HCT116 (cell line): Measurements from ENCODE around the gene SUV39H1. TPM values are rescaled to one million over a fixed set of nuclear protein-coding genes. Genes with fewer than 3 reads are reported as not detected.
"Not testable (repeated sequence)": the region's sequence is repeated elsewhere in the genome, so short reads cannot be mapped to it uniquely, and the experiment has no call there.

ENCODE experiments used
- ATAC-seq: fragments of 200-7000 bp; cut with Tn5 transposase; 2 replicates; pipeline ENCODE4 v1.9.1; 2020; ENCODE audit warnings: mild to moderate bottlenecking, moderate library complexity
- BruUV-seq: library from RNA; stranded (reverse); fragments of 400-500 nt; replicated peaks from 2 replicates; lab custom pipeline; 2021; lab: Mats Ljungman, UMichigan
- CTCF ChIA-PET: fragments of 300-600 bp; sonication (Branson Sonifier 250); formaldehyde crosslinking; loops from one replicate; lab custom pipeline; 2021; ENCODE audit warnings: antibody characterized with exemption; lab: Charles Lee
- POLR2A ChIA-PET: fragments of 300-600, 350-600 bp; sonication (Branson Sonifier 250); formaldehyde crosslinking; loops from one replicate; lab custom pipeline; 2021; ENCODE audit warnings: antibody characterized with exemption; lab: Charles Lee
- RAD21 ChIA-PET, 2 experiments: fragments of 300-600 bp; sonication (Branson Sonifier 250); formaldehyde crosslinking; loops; one replicate each; lab custom pipeline; 2023; ENCODE audit warnings: low total read pairs in 2 of 2; ENCODE audit not compliant: uncharacterized antibody in 2 of 2, unreplicated experiment in 2 of 2, low non-redundant PET in 1 of 2; lab: Charles Lee
- DNase-seq: peaks from one replicate; pipeline ENCODE4 v3.0.0-alpha.2; 2010; ENCODE audit warnings: low read depth, low spot score
- H2AFZ ChIP-seq: fragments of 200-600 bp; shearing (Covaris generic), sonication (generic); 2 replicates; pipeline ENCODE4 v1.6.1; 2017; ENCODE audit warnings: low read depth, mixed run types, mixed read lengths, antibody characterized with exemption, low read length; ENCODE audit not compliant: poor library complexity, severe bottlenecking
- H3K27ac ChIP-seq: 2 replicates; pipeline ENCODE4 v1.5.1; 2012; ENCODE audit warnings: low read depth, low read length
- H3K27me3 ChIP-seq: fragments of 200-600 bp; sonication (generic); 2 replicates; pipeline ENCODE4 v1.6.1; 2016; ENCODE audit warnings: mixed run types, low read length, mixed read lengths; ENCODE audit not compliant: insufficient read depth
- H3K36me3 ChIP-seq, 2 experiments: fragments of 200-500 bp in 1 of 2; fragments of 200-600 bp in 1 of 2; sonication (Bioruptor generic) in 1 of 2; sonication (generic) in 1 of 2; 2 replicates each; pipeline versions ENCODE4 v1.5.1 to v1.6.1; 2014 to 2016; ENCODE audit warnings: low read length in 2 of 2, inconsistent platforms in 1 of 2, mixed read lengths in 1 of 2, mixed run types in 1 of 2; ENCODE audit not compliant: insufficient read depth in 2 of 2, control insufficient read depth in 1 of 2
- H3K4me1 ChIP-seq, 2 experiments: fragments of 200-600 bp in 1 of 2; sonication (generic) in 1 of 2; 2 replicates each; pipeline versions ENCODE4 v1.5.1 to v1.6.1; 2012 to 2017; ENCODE audit warnings: low read length in 2 of 2, inconsistent platforms in 1 of 2, mild to moderate bottlenecking in 1 of 2, mixed read lengths in 1 of 2, mixed run types in 1 of 2, moderate library complexity in 1 of 2; ENCODE audit not compliant: insufficient read depth in 2 of 2, control insufficient read depth in 1 of 2
- H3K4me2 ChIP-seq: fragments of 200-600 bp; sonication (generic); 2 replicates; pipeline ENCODE4 v1.6.1; 2017; ENCODE audit warnings: mixed run types, low read length, mixed read lengths
- H3K4me3 ChIP-seq, 2 experiments: fragments of 200-600 bp in 1 of 2; sonication (generic) in 1 of 2; replicated peaks in 1 of 2; 2 replicates each; pipeline ENCODE4 v1.5.1; 2011 to 2016; ENCODE audit warnings: low read length in 2 of 2, control low read depth in 1 of 2, low read depth in 1 of 2, mild to moderate bottlenecking in 1 of 2, mixed read lengths in 1 of 2, mixed run types in 1 of 2
- H3K79me2 ChIP-seq: fragments of 200-600 bp; sonication (generic); 2 replicates; pipeline ENCODE4 v1.6.1; 2017; ENCODE audit warnings: mild to moderate bottlenecking, mixed run types, low read length, moderate library complexity, mixed read lengths; ENCODE audit not compliant: insufficient read depth
- H3K9ac ChIP-seq: fragments of 200-600 bp; sonication (generic); 2 replicates; pipeline ENCODE4 v1.6.1; 2016; ENCODE audit warnings: low read length, mixed read lengths
- H3K9me2 ChIP-seq: fragments of 200-600 bp; sonication (generic), shearing (Covaris generic); 2 replicates; pipeline ENCODE4 v1.6.1; 2017; ENCODE audit warnings: mixed run types, mild to moderate bottlenecking, moderate library complexity; ENCODE audit not compliant: insufficient read depth
- H3K9me3 ChIP-seq, 2 experiments: fragments of 200-500 bp in 1 of 2; fragments of 200-600 bp in 1 of 2; sonication (Bioruptor generic) in 1 of 2; sonication (generic) in 1 of 2; 2 replicates each; pipeline ENCODE4 v1.6.1; 2014 to 2017; ENCODE audit warnings: low read length in 2 of 2, mixed read lengths in 2 of 2, inconsistent platforms in 1 of 2, low read depth in 1 of 2, mild to moderate bottlenecking in 1 of 2, mixed run types in 1 of 2, moderate library complexity in 1 of 2; ENCODE audit not compliant: control insufficient read depth in 1 of 2, insufficient read depth in 1 of 2
- H4K20me1 ChIP-seq: fragments of 200-600 bp; sonication (generic), shearing (Covaris generic); 2 replicates; pipeline ENCODE4 v1.6.1; 2017; ENCODE audit warnings: mixed run types, mild to moderate bottlenecking, moderate library complexity; ENCODE audit not compliant: insufficient read depth
- ATF3 ChIP-seq: IDR thresholded peaks from 2 replicates; pipeline ENCODE4 v1.6.1; 2012
- CTCF ChIP-seq, 3 experiments: fragments of 200-600 bp in 1 of 3; sonication (generic) in 1 of 3; IDR thresholded peaks in 2 of 3; conservative IDR thresholded peaks in 1 of 3; 2 replicates each; pipeline ENCODE4 v1.5.1; 2012 to 2017; ENCODE audit warnings: low read depth in 2 of 3, low read length in 2 of 3, antibody characterized with exemption in 1 of 3, borderline replicate concordance in 1 of 3, control low read depth in 1 of 3, mild to moderate bottlenecking in 1 of 3, mixed read lengths in 1 of 3, mixed run types in 1 of 3, moderate library complexity in 1 of 3; ENCODE audit not compliant: insufficient read depth in 1 of 3
- EGR1 ChIP-seq: IDR thresholded peaks from 2 replicates; pipeline ENCODE4 v1.6.1; 2012; ENCODE audit warnings: low read depth
- FOSL1 ChIP-seq: IDR thresholded peaks from 2 replicates; pipeline ENCODE4 v1.6.1; 2012; ENCODE audit warnings: low read depth
- JUND ChIP-seq: IDR thresholded peaks from 2 replicates; pipeline ENCODE4 v1.6.1; 2012
- RAD21 ChIP-seq: IDR thresholded peaks from 2 replicates; pipeline ENCODE4 v1.6.1; 2012; ENCODE audit warnings: low read depth, mild to moderate bottlenecking
- ZBTB33 ChIP-seq: IDR thresholded peaks from 2 replicates; pipeline ENCODE4 v1.6.1; 2011; ENCODE audit warnings: mild to moderate bottlenecking, low read length, moderate library complexity; ENCODE audit not compliant: insufficient replicate concordance; ENCODE audit errors: extremely low read depth
- intact Hi-C: fragments of 100-400 bp; cut with micrococcal nuclease; formaldehyde crosslinking; loops from 2 replicates; pipeline ENCODE4 v1.10.0; 2022
- total RNA-seq: library from RNA; stranded (reverse); gene quantifications from one replicate; pipeline ENCODE4 v1.2.1, GENCODE V29; 2021; ENCODE audit not compliant: unreplicated experiment

The SUV39H1 gene
- total RNA-seq, 1 experiment from 2014 or later: 16.3 TPM

GRCh38 chrX:48648336-48648751 lies 48.2 kb upstream of the SUV39H1 start:
- BruUV-seq: no TSS peak
- DNase-seq: no peak
- Histone ChIP-seq H3K27ac (no peak overlapping the region), H3K4me3 (no peak overlapping the region), H3K79me2 (no peaks in the 10 kb centered on the region), H3K9me3 (no peaks in the 10 kb centered on the region), H3K27me3 (no peaks in the 10 kb centered on the region), H3K9ac (no peak overlapping the region), H2AFZ (no peak overlapping the region), H3K36me3 (no peaks in the 10 kb centered on the region), H3K4me2 (no peak overlapping the region)
- ATAC-seq: peak; percentile 69
- CTCF ChIA-PET: interaction anchor here (0.8 kb wide), 2 partner anchors 21 to 28 kb away, joined by 3 read pairs; no protein-coding TSS in a partner anchor
- peak; percentile 63 for TF ChIP-seq RAD21
- TF ChIP-seq FOSL1: no peak
- no peak for TF ChIP-seq ATF3
- TF ChIP-seq CTCF (IDR thresholded peaks at IDR 0.05 in 2 of 3, conservative IDR thresholded peaks at IDR 0.05 in 1 of 3; ENCODE audit: borderline replicate concordance in 1 of 3, insufficient read depth in 1 of 3, low read depth in 2 of 3, low read length in 2 of 3): peak; percentile 7 to 22 (median 20); a peak in 1 of 6 replicates
- TF ChIP-seq, all 23 proteins: peak for 2
- Histone ChIP-seq H4K20me1 (no peaks in the 10 kb centered on the region), H3K4me1 (no peaks in the 10 kb centered on the region), H3K9me2 (no peaks in the 10 kb centered on the region)
- POLR2A ChIA-PET: no interaction called here
- intact Hi-C loops: loop anchor here (2.0 to 5.0 kb wide), 2 partner anchors 268 to 299 kb away; no protein-coding TSS in a partner anchor
- RAD21 ChIA-PET: interaction anchor here in 1 of 2 experiments (0.7 kb wide), 1 partner anchor 243 kb away, joined by 3 read pairs; no protein-coding TSS in a partner anchor

GRCh38 chrX:48649102-48649501 lies 47.4 kb upstream of the SUV39H1 start:
- intact Hi-C loops: loop anchor here (2.0 to 5.0 kb wide), 2 partner anchors 268 to 298 kb away; no protein-coding TSS in a partner anchor
- H3K36me3 ChIP-seq: no peaks in the 10 kb centered on the region
- H3K79me2 ChIP-seq: no peaks in the 10 kb centered on the region
- no peak overlapping the region for H3K4me2 ChIP-seq
- H4K20me1 ChIP-seq: no peaks in the 10 kb centered on the region
- POLR2A ChIA-PET: no interaction called here
- RAD21 ChIA-PET: no interaction called here
- H3K9ac ChIP-seq: no peak overlapping the region
- TF ChIP-seq JUND (no peak), ZBTB33 (no peak), EGR1 (no peak)
- TF ChIP-seq, all 23 proteins: peak for 0
- Histone ChIP-seq H3K9me2 (no peaks in the 10 kb centered on the region), H3K4me3 (no peak overlapping the region), H2AFZ (no peak overlapping the region), H3K27me3 (no peaks in the 10 kb centered on the region), H3K9me3 (no peaks in the 10 kb centered on the region), H3K4me1 (no peaks in the 10 kb centered on the region), H3K27ac (no peak overlapping the region)
- BruUV-seq: no TSS peak
- CTCF ChIA-PET: no interaction called here
- no peak for DNase-seq
- no peak for ATAC-seq

- H3K36me3 ChIP-seq, DNase-seq, RAD21 ChIA-PET, H3K27me3 ChIP-seq, H3K4me1 ChIP-seq, intact Hi-C loops, ATAC-seq, H3K4me2 ChIP-seq, H2AFZ ChIP-seq, H3K9ac ChIP-seq, H3K27ac ChIP-seq, H3K9me2 ChIP-seq, POLR2A ChIA-PET, CTCF ChIA-PET, H3K79me2 ChIP-seq, H3K4me3 ChIP-seq, H3K9me3 ChIP-seq, BruUV-seq, H4K20me1 ChIP-seq: not testable (repeated sequence)
Observed at GRCh38 chrX:48652055-48652579, 44.4 kb upstream of the SUV39H1 start.
